Upper lobe of right lung (tissue), 1 donor: ENCODE measurements around the gene SCN5A. TPM values are rescaled to one million over a fixed set of nuclear protein-coding genes. Genes with fewer than 3 reads are reported as not detected.

Source experiments
- ATAC-seq: fragments of 200-7000 bp; cut with Tn5 transposase; one replicate; pipeline ENCODE4 v1.9.1; 2020; ENCODE audit warnings: mild to moderate bottlenecking, moderate library complexity
- DNase-seq: peaks from one replicate; pipeline ENCODE4 v3.0.0-alpha.2; 2020
- H3K27ac ChIP-seq: fragments of 200-600 bp; one replicate; pipeline ENCODE4 v1.8.0; 2022
- H3K27me3 ChIP-seq: fragments of 200-600 bp; one replicate; pipeline ENCODE4 v1.8.0; 2022; ENCODE audit warnings: mild to moderate bottlenecking
- H3K36me3 ChIP-seq: fragments of 200-600 bp; one replicate; pipeline ENCODE4 v1.8.0; 2022
- H3K4me1 ChIP-seq: fragments of 200-600 bp; one replicate; pipeline ENCODE4 v1.8.0; 2022
- H3K4me3 ChIP-seq: fragments of 200-600 bp; one replicate; pipeline ENCODE4 v1.8.0; 2022; ENCODE audit warnings: mild to moderate bottlenecking
- H3K9me3 ChIP-seq: fragments of 200-600 bp; one replicate; pipeline ENCODE4 v1.8.0; 2022
- intact Hi-C: fragments of 100-400 bp; cut with DNase I; formaldehyde crosslinking; loops from one replicate; pipeline ENCODE4 v1.11.0; 2022
- total RNA-seq: library from RNA; stranded (reverse); fragmentation: NEBNext Ultra II Directional; extraction: Animal tissue kit (Norgen Biotek cat#: 25700); gene quantifications from one replicate; pipeline ENCODE4 v1.2.1, GENCODE V29; 2021
- TF ChIP-seq, protein P1 (sequence below): fragments of 200-600 bp; IDR thresholded peaks from one replicate; pipeline ENCODE4 v1.8.0; 2022; ENCODE audit warnings: antibody characterized with exemption
- donor health status: DM: no; HTN: yes; CAD: no; lungs with severe emphysema.

SCN5A gene
- total RNA-seq, 1 donor from 2014 or later = 0.58 TPM

- DNase-seq = no peak
- Histone ChIP-seq H3K27ac (no peak overlapping the region), H3K36me3 (no peaks in the 10 kb centered on the region), H3K9me3 (no peaks in the 10 kb centered on the region), H3K27me3 (no peaks in the 10 kb centered on the region), H3K4me3 (no peak overlapping the region), H3K4me1 (no peaks in the 10 kb centered on the region)
- intact Hi-C loops = no loop called here
- TF ChIP-seq, protein P1, sequence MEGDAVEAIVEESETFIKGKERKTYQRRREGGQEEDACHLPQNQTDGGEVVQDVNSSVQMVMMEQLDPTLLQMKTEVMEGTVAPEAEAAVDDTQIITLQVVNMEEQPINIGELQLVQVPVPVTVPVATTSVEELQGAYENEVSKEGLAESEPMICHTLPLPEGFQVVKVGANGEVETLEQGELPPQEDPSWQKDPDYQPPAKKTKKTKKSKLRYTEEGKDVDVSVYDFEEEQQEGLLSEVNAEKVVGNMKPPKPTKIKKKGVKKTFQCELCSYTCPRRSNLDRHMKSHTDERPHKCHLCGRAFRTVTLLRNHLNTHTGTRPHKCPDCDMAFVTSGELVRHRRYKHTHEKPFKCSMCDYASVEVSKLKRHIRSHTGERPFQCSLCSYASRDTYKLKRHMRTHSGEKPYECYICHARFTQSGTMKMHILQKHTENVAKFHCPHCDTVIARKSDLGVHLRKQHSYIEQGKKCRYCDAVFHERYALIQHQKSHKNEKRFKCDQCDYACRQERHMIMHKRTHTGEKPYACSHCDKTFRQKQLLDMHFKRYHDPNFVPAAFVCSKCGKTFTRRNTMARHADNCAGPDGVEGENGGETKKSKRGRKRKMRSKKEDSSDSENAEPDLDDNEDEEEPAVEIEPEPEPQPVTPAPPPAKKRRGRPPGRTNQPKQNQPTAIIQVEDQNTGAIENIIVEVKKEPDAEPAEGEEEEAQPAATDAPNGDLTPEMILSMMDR = no peak
- ATAC-seq = no peak
Measured at GRCh38 chr3:38544926-38545325, 104.6 kb downstream of the SCN5A start.

GRCh38 chr3:38543586-38543985 lies 105.9 kb downstream of the SCN5A start:
- intact Hi-C loops = no loop called here
- TF ChIP-seq, protein P1 = no peak
- DNase-seq (no peak), ATAC-seq (no peak)
- Histone ChIP-seq H3K4me1 (no peaks in the 10 kb centered on the region), H3K27me3 (no peaks in the 10 kb centered on the region), H3K4me3 (no peak overlapping the region), H3K27ac (no peak overlapping the region), H3K9me3 (no peaks in the 10 kb centered on the region), H3K36me3 (no peaks in the 10 kb centered on the region)

DNA sequence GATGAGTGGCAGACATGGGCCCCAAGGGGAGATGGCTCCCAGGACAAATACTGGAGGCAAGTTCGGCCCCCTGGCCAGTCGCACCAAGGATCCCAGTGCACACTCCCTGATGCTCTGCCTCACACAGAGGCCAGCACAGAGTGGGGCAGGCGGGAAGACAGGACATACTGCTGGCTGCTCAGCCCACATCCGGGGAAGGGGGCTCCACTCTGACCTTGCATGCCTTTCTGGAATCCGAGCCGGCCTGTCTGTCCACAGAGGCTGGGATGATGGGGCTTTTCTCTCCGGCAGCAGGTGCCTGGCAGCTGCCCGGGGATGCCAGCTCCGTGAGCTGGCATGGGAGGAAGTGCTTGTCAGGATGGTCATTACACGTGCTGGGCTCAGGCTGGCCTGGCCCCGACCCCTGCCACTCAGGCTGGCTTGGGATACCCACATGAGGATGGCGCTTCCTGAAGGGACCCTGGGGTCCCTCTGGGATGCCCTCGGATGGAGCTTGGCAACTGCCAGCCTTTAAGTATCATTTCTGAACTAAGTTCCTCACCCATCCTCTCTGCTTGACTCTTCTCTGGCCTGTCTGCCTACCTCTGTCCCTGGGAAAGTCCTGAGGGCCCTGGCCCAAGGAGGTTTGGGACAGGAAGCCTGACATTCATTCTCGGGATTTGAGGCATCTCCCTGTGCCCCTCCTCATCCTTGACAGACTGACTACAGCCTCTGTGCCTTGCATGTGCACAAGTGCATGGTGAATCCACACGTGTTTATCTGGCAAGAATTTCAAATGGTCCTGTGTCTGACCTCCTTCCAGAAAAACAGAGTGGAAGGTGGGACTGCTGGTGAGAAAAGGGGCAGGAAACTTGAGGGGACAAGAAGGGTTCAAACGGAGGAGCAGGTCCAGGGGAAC lies 106.8 kb downstream of the SCN5A start:
- Histone ChIP-seq H3K9me3 (no peaks in the 10 kb centered on the region), H3K4me3 (no peak overlapping the region), H3K27ac (no peak overlapping the region), H3K36me3 (no peaks in the 10 kb centered on the region), H3K4me1 (no peaks in the 10 kb centered on the region), H3K27me3 (no peaks in the 10 kb centered on the region)
- intact Hi-C loops = no loop called here
- DNase-seq (no peak), ATAC-seq (no peak)
- TF ChIP-seq, protein P1 = no peak

DNA sequence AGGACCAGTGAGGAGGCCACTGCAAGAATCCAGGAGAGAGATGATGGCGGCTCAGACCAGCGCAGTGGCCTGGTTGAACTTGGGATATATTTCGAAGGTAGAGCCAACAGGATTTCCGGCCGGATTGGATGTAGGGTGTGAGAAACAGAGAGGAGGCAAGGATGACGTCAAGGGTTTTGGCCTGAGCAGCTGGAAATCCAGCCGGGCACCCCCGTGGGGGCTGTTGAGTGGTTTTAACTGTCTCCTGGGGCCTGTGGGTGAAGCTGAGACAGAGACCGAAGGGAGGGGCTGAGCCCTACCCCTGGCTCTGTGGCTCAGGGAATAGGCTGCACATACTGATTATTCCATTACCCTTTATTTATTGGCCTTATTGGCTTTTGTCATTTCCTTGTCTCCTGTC lies 107.7 kb downstream of the SCN5A start:
- Histone ChIP-seq H3K36me3 (no peaks in the 10 kb centered on the region), H3K4me1 (no peaks in the 10 kb centered on the region), H3K27ac (no peak overlapping the region), H3K27me3 (no peaks in the 10 kb centered on the region), H3K4me3 (no peak overlapping the region), H3K9me3 (no peaks in the 10 kb centered on the region)
- intact Hi-C loops = no loop called here
- DNase-seq (no peak), ATAC-seq (no peak)
- TF ChIP-seq, protein P1 = no peak

- intact Hi-C loops = loop anchor here (10.0 kb wide), 1 partner anchor 106 kb away; the partner anchor contains the start of gene SCN5A
Measured at GRCh38 chr3:38538773-38539353, 110.6 kb downstream of the SCN5A start.

More at GRCh38 chr3:38538773-38539353, 110.6 kb downstream of the SCN5A start:
- Histone ChIP-seq H3K36me3 (no peaks in the 10 kb centered on the region), H3K27me3 (no peaks in the 10 kb centered on the region), H3K27ac (no peak overlapping the region), H3K9me3 (no peaks in the 10 kb centered on the region), H3K4me3 (no peak overlapping the region), H3K4me1 (no peaks in the 10 kb centered on the region)
- TF ChIP-seq, protein P1 = no peak
- DNase-seq (no peak), ATAC-seq (peak; percentile 19)
